GM19099 (cell line): ENCODE measurements around the gene FBXL13.

Experiments used
- POLR2A ChIP-seq: IDR thresholded peaks from 3 replicates; pipeline ENCODE4 v1.6.1; 2011; ENCODE audit warnings: low read depth; ENCODE audit not compliant: insufficient read length; ENCODE audit errors: extremely low read depth

FBXL13 gene

GRCh38 chr7:102917436-102918353, 156.9 kb downstream of the FBXL13 start:
- no peak for TF ChIP-seq POLR2A

DNA sequence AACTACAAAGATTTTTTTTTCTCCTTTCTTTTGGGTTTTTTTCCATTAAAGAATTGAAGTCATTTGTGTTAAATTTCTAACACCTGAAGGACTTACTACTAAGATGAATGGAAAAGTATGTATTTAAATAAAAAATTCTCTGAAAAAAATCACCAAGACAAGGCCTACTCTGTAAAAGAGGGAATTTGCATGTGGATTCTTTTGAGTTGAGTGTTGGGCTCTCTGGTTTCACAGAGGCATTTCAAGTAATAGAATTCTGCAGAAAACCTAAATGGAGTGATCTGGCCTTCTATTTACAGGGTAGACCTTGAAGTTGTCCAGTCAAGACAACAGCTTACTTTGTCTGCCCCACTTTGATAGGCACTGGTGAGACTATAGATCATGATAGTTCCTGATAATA, 157.7 kb downstream of the FBXL13 start:
- TF ChIP-seq POLR2A, result no peak

DNA sequence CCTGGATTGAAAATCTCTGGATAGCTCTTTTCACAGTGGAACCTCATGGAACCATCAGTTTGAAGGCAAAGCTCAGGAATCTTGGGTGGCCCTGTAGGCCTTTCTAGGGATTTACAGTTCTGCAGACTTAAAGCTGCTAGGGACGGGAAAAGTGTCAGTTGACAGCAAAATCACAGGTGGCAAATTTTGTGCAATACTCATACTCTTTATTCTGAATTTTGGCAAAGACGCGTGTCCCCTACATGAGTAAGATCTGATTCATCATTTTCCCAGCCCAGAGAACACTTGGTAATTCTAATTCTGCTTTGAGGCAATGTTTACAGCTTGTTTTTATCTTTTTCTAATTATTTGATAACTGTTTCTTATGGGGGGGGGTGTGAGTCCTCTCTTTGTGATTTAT, 158.2 kb downstream of the FBXL13 start:
- no peak for TF ChIP-seq POLR2A

- TF ChIP-seq POLR2A, result no peak
Observed at GRCh38 chr7:102914585-102914984, 160.0 kb downstream of the FBXL13 start.

DNA sequence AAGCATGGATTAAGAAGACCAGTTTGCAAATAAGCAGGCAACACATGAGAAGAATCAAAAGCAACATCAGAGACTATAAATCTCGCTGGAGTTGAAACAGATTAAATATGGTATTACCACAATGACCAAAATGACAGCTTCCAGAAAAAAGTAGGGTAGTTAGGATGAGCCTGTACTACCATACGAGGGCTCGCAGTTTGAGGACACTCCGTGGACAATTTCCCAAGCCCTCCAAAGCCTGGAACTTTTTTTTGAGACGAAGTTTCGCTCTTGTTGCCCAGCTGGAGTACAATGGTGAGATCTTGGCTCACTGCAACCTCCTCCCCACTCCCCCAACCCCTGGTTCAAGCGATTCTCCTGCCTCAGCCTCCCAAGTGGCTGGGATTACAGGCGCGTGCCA, 160.8 kb downstream of the FBXL13 start:
- TF ChIP-seq POLR2A, result no peak

- TF ChIP-seq POLR2A, result no peak
Observed at GRCh38 chr7:102912742-102913141, 161.9 kb downstream of the FBXL13 start, which contains the start of gene LRRC17. Gene LRRC17 (plus strand): TSS chr7:102913000. CDS start chr7:102933914, 20,914 bp downstream.

DNA sequence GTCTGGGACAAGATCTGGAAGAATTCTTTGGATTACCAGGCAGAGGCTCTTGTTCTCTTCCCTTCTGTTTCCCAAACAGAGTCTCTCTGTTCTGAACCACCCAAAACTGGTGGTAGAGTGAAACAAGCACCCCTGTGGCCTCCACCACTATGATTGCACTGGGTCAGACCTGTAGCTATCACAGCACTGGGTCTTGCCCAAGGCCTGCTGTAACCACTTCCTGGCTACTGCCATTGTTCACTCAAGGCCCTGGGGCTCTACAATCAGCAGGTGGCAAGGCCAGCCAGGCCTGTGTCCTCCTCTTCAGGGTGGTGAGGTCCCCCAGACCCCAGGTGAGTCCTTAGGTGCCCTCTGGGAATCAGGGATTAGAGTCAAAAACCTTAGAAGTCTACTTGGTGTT, 165.9 kb downstream of the FBXL13 start:
- no peak for TF ChIP-seq POLR2A

- no peak for TF ChIP-seq POLR2A
Observed at GRCh38 chr7:102898532-102898859, 176.1 kb downstream of the FBXL13 start.

DNA sequence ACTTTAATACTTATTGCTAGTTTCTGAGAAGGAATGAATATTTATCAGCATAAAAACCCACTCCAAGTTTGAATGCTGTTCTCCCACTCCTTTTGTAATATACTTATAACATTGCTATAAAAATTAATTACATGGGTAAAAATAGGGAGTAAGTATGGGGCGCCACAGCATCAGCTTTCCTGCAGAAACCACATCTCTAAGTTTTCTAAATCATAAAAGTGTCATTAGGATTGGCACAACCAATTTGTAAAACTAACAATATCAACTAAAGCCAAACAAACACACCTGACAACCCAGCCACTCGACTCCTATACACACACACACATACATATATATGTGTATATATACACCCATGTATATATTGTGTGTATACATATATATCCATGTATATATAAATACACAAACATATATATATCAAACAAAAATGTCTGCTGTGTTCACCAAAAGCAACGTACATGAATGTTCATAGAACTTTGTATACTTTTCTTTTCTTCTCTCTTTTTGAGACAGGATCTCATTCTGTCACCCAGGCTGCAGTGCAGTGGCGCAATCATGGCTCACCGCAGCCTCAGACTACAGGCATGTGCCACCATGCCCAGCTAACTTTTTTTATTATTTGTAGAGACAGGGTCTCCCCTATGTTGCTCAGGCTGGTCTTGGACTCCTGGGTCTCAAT, 176.6 kb downstream of the FBXL13 start:
- no peak for TF ChIP-seq POLR2A

DNA sequence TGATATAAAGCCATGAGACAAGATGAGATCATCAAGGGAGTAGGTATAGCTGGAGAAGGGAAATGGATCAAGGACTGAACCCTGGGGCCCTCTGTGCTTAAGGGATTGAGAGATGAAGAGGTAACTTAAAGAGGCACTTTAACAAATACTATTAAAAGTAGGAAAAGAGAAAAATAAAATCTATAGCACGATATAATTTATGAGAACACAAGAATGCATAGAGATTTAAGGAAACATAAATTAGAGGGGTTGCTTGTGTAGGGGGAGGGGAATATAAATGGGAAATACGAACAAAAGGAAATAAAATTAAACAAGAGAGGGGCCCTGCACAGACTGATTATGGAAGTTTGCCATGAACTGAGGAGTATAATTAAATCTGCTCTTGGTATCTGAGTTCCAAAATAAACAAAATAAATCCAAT, 177.4 kb downstream of the FBXL13 start:
- TF ChIP-seq POLR2A, result no peak

DNA sequence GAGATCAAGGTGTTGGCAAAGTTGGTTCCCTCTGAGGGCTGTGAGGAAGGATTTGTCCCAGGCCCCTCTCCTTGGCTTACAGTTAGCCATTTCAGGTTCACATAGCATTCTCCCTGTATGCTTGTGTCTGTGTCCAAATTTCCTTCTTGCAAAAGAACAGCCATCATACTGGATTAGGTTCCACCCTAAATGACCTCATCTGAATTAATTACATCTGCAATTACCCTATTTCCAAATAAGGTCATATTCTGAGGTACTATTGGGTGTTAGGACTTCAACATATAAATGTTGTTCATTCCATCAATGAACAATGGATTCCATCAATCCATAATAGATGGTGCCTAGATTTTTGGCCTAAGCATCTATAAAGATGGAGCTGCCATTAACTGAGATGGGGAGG, 178.0 kb downstream of the FBXL13 start:
- TF ChIP-seq POLR2A, result no peak

DNA sequence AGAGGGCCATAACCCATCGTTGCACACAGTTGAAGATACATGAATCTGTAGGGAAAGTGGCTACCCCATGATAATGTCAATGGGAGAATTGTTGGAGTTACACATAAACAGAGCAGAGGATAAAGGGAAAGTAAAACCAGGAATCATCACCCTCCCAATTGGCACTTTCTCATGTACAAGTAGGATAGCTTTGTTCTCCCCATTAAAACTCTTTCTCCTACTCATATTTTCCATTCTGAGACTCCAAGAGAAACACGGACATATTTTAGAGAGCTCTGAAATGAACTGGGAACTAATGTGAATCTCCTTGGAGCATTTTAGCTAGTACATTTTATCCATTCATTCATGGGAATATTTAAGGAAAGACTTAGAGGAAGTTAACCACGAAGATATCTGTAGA, 179.0 kb downstream of the FBXL13 start:
- no peak for TF ChIP-seq POLR2A

DNA sequence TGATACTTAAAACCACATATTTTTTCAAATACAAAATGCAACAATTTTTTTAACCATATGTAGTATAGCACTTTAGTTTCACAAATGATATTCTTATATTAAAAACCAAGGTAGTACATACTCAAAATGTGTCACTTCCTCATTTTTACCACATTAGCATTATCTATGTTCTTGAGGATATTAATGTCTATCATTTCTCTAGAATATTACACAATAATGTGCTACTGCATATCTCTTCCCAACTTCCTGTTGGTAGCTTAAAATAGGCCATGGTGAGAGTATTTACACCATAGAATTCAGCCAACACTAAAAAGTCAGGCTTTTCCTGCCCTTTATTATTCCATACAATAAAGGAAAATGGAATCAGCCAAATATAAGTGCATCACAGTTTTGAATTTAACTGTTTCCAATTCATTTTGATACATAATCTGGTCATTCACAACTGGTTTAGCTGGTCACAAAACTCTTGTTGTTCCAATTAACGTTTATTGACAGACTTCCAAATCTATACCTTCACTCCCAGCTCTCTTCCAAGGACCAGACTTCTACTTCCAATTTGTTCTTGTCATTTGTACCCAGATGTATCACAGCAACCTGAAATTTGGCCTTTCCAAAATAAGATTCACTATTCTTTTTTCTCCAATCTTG, 181.8 kb downstream of the FBXL13 start:
- no peak for TF ChIP-seq POLR2A

DNA sequence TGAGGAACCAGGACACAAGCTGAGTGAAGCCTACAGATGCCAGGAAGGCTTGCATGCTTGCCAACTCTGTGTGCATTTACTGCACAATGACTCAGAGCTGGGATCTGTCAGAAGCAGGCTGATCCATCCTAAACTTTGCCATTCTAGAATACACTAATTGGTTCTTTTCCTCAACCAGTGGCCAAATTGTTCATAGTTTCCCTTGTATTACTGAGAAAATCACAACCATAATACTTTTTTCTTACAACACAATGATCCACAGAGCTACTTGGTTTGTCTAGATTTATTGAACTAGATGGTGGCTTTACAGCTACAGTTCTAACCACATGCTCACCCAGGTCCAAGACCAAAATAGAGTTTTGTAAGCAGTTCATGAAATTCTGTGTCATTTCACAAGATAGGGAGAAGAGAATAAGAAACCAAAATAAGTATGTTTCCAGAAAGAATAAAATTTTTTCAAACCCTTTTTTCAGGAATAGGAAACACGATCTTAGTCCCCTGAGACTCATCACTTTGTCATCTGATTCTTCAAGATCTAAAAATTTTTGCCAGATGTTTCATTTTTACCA, 182.8 kb downstream of the FBXL13 start:
- no peak for TF ChIP-seq POLR2A

DNA sequence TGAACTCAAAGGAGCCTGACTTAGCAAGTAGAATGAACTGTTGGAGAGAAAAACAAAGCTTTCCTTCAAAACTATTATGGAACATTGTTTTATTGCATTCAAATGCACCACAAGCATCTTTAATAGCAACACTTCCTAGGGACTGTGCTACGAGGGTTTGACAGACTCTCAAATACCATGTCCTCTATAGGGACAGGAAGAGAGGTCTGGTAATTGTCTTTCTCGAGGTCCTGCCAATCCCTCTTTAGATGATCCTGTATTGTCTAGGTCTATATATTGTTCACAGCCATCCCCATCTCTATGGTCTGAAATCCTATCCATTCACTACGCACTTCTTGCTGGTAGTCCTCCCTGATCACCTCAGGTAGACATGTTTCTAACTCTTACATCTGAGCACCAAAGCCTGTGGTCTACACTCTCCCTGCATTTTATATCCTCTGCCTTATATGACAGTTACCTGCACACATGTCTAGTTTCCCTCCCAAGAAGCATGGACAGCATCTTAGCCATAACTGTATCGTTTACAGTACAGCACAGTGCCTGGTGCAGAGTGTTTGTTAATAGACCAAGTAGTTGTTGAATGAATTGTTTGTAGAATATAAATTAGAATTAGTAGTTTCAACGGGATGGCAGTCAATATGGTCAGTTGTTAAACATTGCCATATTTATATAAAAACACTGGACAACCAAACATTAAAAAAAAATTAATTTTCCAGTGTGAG, 183.5 kb downstream of the FBXL13 start:
- no peak for TF ChIP-seq POLR2A
